HL-60 (cell line): ENCODE results near the gene APOBEC3H.
A peak's percentile ranks its signal among the peaks of the same experiment; 100 is the strongest.

Source experiments
- DNase-seq, 2 experiments: peaks; one replicate each; pipeline ENCODE4 v3.0.0-alpha.2; 2010 to 2020; ENCODE audit warnings: low read depth in 1 of 2, low spot score in 1 of 2
- H3K27ac ChIP-seq: fragments of 250-450 bp; sonication (Bioruptor Pico); replicated peaks from 2 replicates; pipeline ENCODE4 v1.5.1; 2020; ENCODE audit warnings: mild to moderate bottlenecking, moderate library complexity
- H3K27me3 ChIP-seq: fragments of 250-450 bp; sonication (Bioruptor Pico); 2 replicates; pipeline ENCODE4 v1.5.1; 2021; ENCODE audit warnings: mild to moderate bottlenecking, moderate library complexity; ENCODE audit not compliant: insufficient read depth, poor library complexity, severe bottlenecking
- H3K4me3 ChIP-seq: replicated peaks from 2 replicates; pipeline ENCODE4 v1.5.1; 2011; ENCODE audit warnings: mild to moderate bottlenecking, control low read depth, low read length; ENCODE audit not compliant: insufficient read depth
- GABPA ChIP-seq: IDR thresholded peaks from 2 replicates; pipeline ENCODE4 v1.6.1; 2012; ENCODE audit warnings: low read depth
- POLR2AphosphoS5 ChIP-seq: IDR thresholded peaks from 2 replicates; pipeline ENCODE4 v1.6.1; 2012; ENCODE audit warnings: low read depth
- SPI1 ChIP-seq: IDR thresholded peaks from 2 replicates; pipeline ENCODE4 v1.6.1; 2012; ENCODE audit warnings: low read depth, mild to moderate bottlenecking, borderline replicate concordance
- TF ChIP-seq, protein P1 (sequence below): IDR thresholded peaks from 2 replicates; pipeline ENCODE4 v1.6.1; 2012; ENCODE audit warnings: low read depth; ENCODE audit not compliant: insufficient replicate concordance
- TF ChIP-seq, protein P2 (sequence below): IDR thresholded peaks from one replicate; pipeline ENCODE4 v1.5.1; 2011; ENCODE audit warnings: low read length, control low read depth, inconsistent platforms; ENCODE audit not compliant: insufficient read depth

Gene APOBEC3H

DNA sequence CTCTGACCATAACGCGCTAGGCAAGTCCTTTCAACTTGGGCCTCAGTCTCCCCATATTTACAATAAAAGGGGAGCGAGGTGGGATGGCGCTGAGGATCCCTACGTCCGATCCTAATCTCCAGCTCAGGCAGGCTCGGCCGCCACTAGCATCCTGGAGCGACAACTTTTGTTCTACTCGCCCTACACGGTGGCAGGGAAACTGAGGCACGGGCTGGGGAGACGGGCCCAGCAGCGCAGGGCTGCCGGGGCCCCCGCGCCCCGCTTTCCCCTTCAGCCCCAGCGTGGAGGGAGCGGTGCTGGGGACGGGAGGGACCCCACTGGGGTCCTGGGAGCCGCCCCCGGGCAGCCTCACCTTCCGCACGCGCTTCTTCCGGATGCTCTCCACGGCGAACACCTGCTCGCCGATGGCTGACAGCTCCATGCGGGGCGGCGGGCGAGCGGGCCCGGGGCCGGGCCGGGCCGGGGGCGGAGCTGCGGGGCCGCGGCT, 55.0 kb downstream of the APOBEC3H start:
- Histone ChIP-seq H3K4me3 (peak overlapping the region; percentile 70), H3K27ac (no peak overlapping the region), H3K27me3 (peaks cover 34% of the 10 kb centered on the region)
- no peak for TF ChIP-seq SPI1
- TF ChIP-seq, protein P1, sequence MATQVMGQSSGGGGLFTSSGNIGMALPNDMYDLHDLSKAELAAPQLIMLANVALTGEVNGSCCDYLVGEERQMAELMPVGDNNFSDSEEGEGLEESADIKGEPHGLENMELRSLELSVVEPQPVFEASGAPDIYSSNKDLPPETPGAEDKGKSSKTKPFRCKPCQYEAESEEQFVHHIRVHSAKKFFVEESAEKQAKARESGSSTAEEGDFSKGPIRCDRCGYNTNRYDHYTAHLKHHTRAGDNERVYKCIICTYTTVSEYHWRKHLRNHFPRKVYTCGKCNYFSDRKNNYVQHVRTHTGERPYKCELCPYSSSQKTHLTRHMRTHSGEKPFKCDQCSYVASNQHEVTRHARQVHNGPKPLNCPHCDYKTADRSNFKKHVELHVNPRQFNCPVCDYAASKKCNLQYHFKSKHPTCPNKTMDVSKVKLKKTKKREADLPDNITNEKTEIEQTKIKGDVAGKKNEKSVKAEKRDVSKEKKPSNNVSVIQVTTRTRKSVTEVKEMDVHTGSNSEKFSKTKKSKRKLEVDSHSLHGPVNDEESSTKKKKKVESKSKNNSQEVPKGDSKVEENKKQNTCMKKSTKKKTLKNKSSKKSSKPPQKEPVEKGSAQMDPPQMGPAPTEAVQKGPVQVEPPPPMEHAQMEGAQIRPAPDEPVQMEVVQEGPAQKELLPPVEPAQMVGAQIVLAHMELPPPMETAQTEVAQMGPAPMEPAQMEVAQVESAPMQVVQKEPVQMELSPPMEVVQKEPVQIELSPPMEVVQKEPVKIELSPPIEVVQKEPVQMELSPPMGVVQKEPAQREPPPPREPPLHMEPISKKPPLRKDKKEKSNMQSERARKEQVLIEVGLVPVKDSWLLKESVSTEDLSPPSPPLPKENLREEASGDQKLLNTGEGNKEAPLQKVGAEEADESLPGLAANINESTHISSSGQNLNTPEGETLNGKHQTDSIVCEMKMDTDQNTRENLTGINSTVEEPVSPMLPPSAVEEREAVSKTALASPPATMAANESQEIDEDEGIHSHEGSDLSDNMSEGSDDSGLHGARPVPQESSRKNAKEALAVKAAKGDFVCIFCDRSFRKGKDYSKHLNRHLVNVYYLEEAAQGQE = no peak
- TF ChIP-seq GABPA = no peak
- DNase-seq = no peak

DNA sequence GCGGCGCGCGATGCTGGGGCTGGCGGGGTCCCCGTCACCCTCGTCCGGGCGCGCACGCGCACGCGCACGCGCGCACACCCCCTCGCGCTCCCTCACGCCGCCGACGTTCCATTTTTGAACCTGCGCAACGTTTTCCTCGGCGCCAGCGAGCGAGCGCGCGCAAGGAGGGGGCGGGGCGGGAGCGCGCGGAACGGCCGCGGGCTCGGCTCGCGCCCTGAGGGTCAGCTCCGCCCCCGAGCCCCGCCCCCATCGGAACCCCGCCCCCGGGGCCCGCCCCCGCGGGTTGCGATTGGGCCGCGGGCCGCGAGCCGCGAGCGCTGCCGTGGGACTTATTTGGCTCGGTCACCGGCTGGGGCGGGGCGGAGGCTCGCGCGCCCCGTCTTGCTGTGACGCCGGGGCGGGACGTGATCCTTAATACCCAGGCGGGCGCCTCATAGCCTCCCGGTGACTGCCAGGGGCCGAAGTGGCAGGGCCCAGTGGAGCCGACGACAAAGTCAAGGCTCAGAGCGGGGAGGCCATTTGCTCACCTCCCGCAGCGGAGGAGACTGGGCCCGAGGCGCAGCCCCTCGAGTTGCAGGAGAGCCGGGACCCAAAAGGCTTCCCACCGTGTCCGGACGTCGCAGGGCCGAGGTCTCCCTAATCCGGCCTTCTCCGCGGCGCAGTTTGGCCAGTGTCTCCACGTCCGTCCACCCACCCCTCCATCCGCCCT, 55.6 kb downstream of the APOBEC3H start, which contains the start of gene CBX7:
TSS of gene CBX7 (minus strand) at position 170 of the 709 bp plus-strand sequence. CDS start 236 bp downstream, outside the sequence.
- Histone ChIP-seq H3K27ac (no peak within 1 kb of the TSS), H3K27me3 (peaks cover 34% of the 10 kb centered on the region), H3K4me3 (peak within 1 kb of the TSS; percentile 70)
- DNase-seq = peak; percentile 80 to 83
- TF ChIP-seq, protein P2, sequence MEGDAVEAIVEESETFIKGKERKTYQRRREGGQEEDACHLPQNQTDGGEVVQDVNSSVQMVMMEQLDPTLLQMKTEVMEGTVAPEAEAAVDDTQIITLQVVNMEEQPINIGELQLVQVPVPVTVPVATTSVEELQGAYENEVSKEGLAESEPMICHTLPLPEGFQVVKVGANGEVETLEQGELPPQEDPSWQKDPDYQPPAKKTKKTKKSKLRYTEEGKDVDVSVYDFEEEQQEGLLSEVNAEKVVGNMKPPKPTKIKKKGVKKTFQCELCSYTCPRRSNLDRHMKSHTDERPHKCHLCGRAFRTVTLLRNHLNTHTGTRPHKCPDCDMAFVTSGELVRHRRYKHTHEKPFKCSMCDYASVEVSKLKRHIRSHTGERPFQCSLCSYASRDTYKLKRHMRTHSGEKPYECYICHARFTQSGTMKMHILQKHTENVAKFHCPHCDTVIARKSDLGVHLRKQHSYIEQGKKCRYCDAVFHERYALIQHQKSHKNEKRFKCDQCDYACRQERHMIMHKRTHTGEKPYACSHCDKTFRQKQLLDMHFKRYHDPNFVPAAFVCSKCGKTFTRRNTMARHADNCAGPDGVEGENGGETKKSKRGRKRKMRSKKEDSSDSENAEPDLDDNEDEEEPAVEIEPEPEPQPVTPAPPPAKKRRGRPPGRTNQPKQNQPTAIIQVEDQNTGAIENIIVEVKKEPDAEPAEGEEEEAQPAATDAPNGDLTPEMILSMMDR = no peak
- TF ChIP-seq POLR2AphosphoS5 (no peak), GABPA (no peak), SPI1 (no peak)
- TF ChIP-seq, protein P1 = no peak

DNA sequence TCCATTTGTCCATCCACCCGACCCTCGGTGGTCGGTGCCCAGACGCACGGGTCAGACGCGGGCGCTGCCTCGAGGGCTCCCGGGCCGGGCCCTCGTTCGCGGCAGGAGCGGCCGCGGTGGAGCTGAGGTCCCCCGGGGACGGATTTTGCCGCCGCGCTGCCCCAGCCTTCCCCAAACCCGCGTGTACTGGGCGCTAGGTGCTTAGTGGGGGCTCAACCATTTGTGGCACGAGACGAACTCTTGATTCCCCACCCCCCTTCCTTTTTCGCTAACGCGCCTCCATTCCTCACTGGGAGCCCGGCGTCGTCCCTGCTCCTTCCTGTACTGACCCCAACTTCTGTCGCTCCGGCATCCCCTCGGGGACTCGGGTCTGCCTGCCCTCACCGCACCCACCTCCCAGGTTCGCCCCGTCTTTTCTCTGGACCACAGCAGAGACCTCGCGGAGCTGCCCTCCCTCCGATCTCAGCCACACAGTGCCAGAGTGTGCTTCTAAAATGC, 56.2 kb downstream of the APOBEC3H start:
- H3K27ac ChIP-seq = no peak overlapping the region
- TF ChIP-seq, protein P2 = no peak
- TF ChIP-seq SPI1 (no peak), GABPA (no peak), POLR2AphosphoS5 (no peak)
- TF ChIP-seq, protein P1 = no peak

More for the DNA sequence above, 56.2 kb downstream of the APOBEC3H start:
- Histone ChIP-seq H3K27me3 (peaks cover 34% of the 10 kb centered on the region), H3K4me3 (peak overlapping the region; percentile 52)
- DNase-seq = no peak
